Uterus (tissue), 4 donors: ENCODE measurements around the gene BANF2. TPM values are rescaled to one million over a fixed set of nuclear protein-coding genes. Genes with fewer than 3 reads are reported as not detected.

ENCODE experiments used
- DNase-seq, 2 donors: peaks; one replicate each; pipeline ENCODE4 v3.0.0-alpha.2; 2019 to 2020
- H3K27ac ChIP-seq, 2 donors: fragments of 200-600 bp; sonication (generic); 1 replicate in 1 of 2; 2 replicates in 1 of 2; pipeline ENCODE4 v1.5.1; 2016 to 2018
- H3K27me3 ChIP-seq, 2 donors: fragments of 200-600 bp; sonication (generic); one replicate each; pipeline ENCODE4 v1.5.1; 2018 to 2019; ENCODE audit warnings: control low read depth in 1 of 2
- H3K36me3 ChIP-seq, 2 donors: fragments of 200-600 bp; sonication (generic); one replicate each; pipeline ENCODE4 v1.5.1; 2019; ENCODE audit warnings: control low read depth in 1 of 2
- H3K4me1 ChIP-seq, 2 donors: fragments of 200-600 bp; sonication (generic); one replicate each; pipeline ENCODE4 v1.5.1; 2018 to 2019; ENCODE audit warnings: control low read depth in 1 of 2
- H3K4me3 ChIP-seq, 2 donors: fragments of 200-600 bp; sonication (generic); 1 replicate in 1 of 2; 2 replicates in 1 of 2; pipeline ENCODE4 v1.5.1; 2018 to 2019; ENCODE audit warnings: mild to moderate bottlenecking in 1 of 2
- H3K9me3 ChIP-seq, 2 donors: fragments of 200-600 bp; sonication (generic); one replicate each; pipeline ENCODE4 v1.5.1; 2019; ENCODE audit warnings: control low read depth in 1 of 2
- POLR2A ChIP-seq, 2 donors: fragments of 450-650 bp; IDR thresholded peaks; one replicate each; pipeline ENCODE4 v1.6.1; 2016; ENCODE audit warnings: antibody characterized with exemption in 2 of 2, mild to moderate bottlenecking in 1 of 2, moderate library complexity in 1 of 2
- intact Hi-C: fragments of 100-400 bp; cut with DNase I; formaldehyde crosslinking; loops from one replicate; pipeline ENCODE4 v1.15.1; 2023; ENCODE audit warnings: low total_unique reads
- total RNA-seq, 4 donors: library from RNA; depleted of rRNA in 3 of 4; stranded (reverse); fragments of >200 nt in 3 of 4; gene quantifications; one replicate each; pipeline versions ENCODE4 v1.1.0 to v1.2.4, GENCODE V29; 2014 to 2023
- TF ChIP-seq, protein P1 (sequence below), 4 experiments: fragments of 200-600 bp in 2 of 4; fragments of 450-650 bp in 2 of 4; sonication (generic) in 2 of 4; IDR thresholded peaks; one replicate each; pipeline ENCODE4 v1.5.1; 2016 to 2019; ENCODE audit warnings: antibody characterized with exemption in 4 of 4, mild to moderate bottlenecking in 2 of 4, moderate library complexity in 1 of 4
- donor health status: DM: yes; HTN: yes; CAD: no.

Gene BANF2
- total RNA-seq, 4 donors from 2014 or later: not detected

DNA sequence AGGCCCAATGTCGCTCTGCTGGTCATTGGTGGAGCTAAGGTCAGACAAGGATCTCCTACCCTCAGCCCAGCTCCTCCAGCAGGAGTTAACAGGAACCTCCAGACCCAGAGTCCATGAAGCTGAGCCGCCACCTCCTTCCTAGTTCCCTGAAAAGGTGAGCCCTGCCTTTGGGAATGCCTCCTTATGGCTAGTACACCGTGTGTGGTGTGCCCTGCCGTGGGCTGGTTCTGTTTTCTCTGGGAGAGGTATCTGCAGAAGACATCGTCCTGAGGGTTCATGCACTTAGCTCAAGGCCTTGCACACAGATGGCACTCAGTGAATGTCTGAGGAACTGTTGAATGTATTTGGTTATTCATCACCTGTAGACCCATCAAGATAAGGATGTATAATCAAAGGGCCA is 15.3 kb downstream of the BANF2 start:
- TF ChIP-seq POLR2A (IDR thresholded peaks at IDR 0.05): no peak
- TF ChIP-seq, protein P1, sequence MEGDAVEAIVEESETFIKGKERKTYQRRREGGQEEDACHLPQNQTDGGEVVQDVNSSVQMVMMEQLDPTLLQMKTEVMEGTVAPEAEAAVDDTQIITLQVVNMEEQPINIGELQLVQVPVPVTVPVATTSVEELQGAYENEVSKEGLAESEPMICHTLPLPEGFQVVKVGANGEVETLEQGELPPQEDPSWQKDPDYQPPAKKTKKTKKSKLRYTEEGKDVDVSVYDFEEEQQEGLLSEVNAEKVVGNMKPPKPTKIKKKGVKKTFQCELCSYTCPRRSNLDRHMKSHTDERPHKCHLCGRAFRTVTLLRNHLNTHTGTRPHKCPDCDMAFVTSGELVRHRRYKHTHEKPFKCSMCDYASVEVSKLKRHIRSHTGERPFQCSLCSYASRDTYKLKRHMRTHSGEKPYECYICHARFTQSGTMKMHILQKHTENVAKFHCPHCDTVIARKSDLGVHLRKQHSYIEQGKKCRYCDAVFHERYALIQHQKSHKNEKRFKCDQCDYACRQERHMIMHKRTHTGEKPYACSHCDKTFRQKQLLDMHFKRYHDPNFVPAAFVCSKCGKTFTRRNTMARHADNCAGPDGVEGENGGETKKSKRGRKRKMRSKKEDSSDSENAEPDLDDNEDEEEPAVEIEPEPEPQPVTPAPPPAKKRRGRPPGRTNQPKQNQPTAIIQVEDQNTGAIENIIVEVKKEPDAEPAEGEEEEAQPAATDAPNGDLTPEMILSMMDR (IDR thresholded peaks at IDR 0.05): no peak
- H3K4me1 ChIP-seq: no peaks in the 10 kb centered on the region
- no peak overlapping the region for H3K4me3 ChIP-seq
- no peaks in the 10 kb centered on the region for H3K36me3 ChIP-seq
- H3K27me3 ChIP-seq: no peaks in the 10 kb centered on the region
- H3K9me3 ChIP-seq: no peaks in the 10 kb centered on the region
- DNase-seq: no peak
- intact Hi-C loops: no loop called here
- H3K27ac ChIP-seq: no peak overlapping the region

DNA sequence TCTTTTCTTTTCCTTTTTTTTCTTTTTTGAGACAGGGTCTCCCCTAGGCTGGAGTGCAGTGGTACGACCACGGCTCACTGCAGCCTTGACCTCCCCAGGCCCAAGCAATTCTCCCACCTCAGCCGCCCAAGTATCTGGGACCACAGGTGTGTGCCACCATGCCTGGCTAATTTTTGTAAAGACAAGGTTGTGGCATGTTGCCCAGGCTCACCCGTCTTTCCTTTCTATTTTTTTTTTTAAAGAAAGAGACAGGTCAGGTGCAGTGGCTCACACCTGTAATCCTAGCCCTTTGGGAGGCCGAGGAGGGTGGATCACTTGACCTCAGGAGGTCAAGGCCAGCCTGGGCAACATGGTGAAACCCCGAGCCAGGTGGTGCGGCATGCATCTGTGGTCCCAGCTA is 16.6 kb downstream of the BANF2 start:
- intact Hi-C loops: no loop called here
- Histone ChIP-seq H3K4me1 (no peaks in the 10 kb centered on the region), H3K9me3 (no peaks in the 10 kb centered on the region), H3K27me3 (no peaks in the 10 kb centered on the region), H3K4me3 (no peak overlapping the region), H3K27ac (no peak overlapping the region), H3K36me3 (no peaks in the 10 kb centered on the region)
- DNase-seq: no peak
- no peak for TF ChIP-seq POLR2A (IDR thresholded peaks at IDR 0.05)
- TF ChIP-seq, protein P1 (IDR thresholded peaks at IDR 0.05): no peak

DNA sequence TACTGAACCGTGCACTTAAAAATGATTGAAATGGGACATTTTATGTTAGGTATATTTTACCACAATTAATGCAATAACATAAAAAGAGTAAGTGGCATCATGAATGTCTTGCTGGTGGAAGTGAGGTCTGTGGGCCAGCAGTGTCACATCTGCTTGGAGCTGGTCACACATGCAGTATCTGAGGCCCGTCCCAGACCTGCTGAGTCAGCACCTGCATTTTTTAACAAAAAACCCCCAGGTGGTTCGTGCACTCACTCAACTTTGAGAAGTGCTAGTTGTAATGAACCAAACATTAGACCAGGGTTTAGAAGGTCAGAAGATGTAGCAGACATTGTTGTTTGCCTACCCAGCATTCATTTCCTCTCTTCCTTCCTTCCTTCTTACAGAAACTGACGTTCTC is 21.0 kb downstream of the BANF2 start:
- H3K36me3 ChIP-seq: no peaks in the 10 kb centered on the region
- no peak overlapping the region for H3K4me3 ChIP-seq
- DNase-seq: no peak
- TF ChIP-seq, protein P1 (IDR thresholded peaks at IDR 0.05): no peak
- no peak for TF ChIP-seq POLR2A (IDR thresholded peaks at IDR 0.05)
- H3K27ac ChIP-seq: no peak overlapping the region
- H3K27me3 ChIP-seq: no peaks in the 10 kb centered on the region
- H3K9me3 ChIP-seq: no peaks in the 10 kb centered on the region
- intact Hi-C loops: no loop called here
- H3K4me1 ChIP-seq: no peaks in the 10 kb centered on the region

DNA sequence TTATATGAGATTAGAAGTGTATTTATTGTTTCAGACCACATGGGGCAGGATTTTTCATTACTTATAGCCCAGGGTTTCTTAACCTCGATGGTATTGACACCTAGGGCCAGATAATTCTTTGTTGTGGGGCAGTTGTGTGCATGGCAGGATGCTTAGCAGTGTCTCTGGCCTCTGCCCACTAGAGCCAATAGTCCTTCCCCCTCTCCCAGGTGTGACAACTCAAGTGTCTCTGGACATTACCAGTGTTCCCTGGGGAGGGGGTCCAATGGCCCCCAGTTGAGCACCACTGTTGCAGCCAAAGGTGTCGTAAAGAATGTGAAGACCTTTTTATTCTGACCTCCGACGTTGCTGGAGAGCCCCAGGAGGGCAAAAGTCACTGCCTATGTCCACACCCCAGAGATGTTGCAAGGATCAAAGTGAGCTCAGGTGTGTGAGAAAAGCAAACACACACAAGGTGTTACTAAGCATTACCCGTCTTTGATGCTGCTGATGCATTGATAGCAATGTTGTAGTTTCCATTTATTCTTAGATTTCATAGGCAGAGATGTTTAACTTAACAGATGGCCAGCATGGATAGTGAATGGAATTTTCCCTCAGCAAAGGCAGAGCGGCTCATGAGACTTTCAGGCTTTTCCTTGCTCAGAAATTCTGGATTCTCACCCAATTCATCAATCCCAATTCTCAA is 22.2 kb downstream of the BANF2 start:
- Histone ChIP-seq H3K36me3 (no peaks in the 10 kb centered on the region), H3K27ac (no peak overlapping the region), H3K4me3 (no peak overlapping the region), H3K9me3 (no peaks in the 10 kb centered on the region), H3K27me3 (no peaks in the 10 kb centered on the region), H3K4me1 (no peaks in the 10 kb centered on the region)
- no peak for DNase-seq
- intact Hi-C loops: no loop called here
- TF ChIP-seq POLR2A (IDR thresholded peaks at IDR 0.05): no peak
- TF ChIP-seq, protein P1 (IDR thresholded peaks at IDR 0.05): no peak

DNA sequence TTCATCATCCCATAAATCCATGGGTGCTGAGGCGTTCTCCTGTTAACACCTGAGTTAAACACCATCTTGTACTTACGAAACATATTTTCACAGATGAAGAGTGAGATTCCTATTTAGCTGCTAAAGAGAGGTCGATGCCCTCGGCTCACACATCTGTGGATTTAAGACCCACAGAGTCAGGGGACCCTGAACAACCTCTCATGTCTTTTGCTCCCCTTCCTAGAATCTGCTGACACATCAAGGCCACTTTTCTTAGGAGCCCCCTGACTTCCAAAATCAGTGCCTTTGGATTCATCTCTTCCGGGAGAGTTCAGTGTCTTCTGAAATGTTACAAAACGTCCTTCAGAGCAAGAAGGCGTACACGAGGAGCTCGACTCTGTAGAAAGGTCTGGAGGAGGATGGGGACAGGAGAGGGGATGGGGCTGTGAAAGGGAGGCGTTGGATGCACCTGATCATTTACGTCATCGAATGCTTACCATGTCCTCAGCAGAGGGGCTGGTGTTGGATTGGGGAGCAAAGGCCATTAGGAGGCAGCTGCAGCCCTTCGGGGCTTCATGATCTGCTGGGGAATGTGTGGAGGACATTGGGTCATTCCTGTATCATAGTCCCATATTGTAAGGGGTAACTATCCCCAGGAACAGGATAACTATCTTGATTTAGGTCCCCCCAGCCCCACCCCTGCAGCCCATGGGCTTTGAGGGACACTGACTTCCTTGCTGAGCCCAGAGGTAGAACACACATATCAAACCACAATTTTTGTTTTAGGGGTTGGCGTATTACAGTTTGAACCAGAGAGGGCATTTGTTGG is 22.9 kb downstream of the BANF2 start:
- no peaks in the 10 kb centered on the region for H3K4me1 ChIP-seq
- H3K27ac ChIP-seq: no peak overlapping the region
- TF ChIP-seq, protein P1 (IDR thresholded peaks at IDR 0.05): no peak
- TF ChIP-seq POLR2A (IDR thresholded peaks at IDR 0.05): no peak
- intact Hi-C loops: no loop called here
- H3K27me3 ChIP-seq: no peaks in the 10 kb centered on the region
- no peak overlapping the region for H3K4me3 ChIP-seq
- DNase-seq: no peak
- no peaks in the 10 kb centered on the region for H3K36me3 ChIP-seq
- no peaks in the 10 kb centered on the region for H3K9me3 ChIP-seq
